HG02938 (cell line): ENCODE results near the gene MESD.

Experiments
- ATAC-seq: cut with Tn5 transposase; IDR thresholded peaks from one replicate; pipeline ENCODE4 v1.9.1; 2021; ENCODE audit warnings: mild to moderate bottlenecking, moderate library complexity; ENCODE audit not compliant: unreplicated experiment

The MESD gene

GRCh38 chr15:80940851-80941250 is 48.8 kb downstream of the MESD start:
- no peak for ATAC-seq

- no peak for ATAC-seq
Measured at GRCh38 chr15:80940331-80940730, 49.3 kb downstream of the MESD start.

- no peak for ATAC-seq
Measured at GRCh38 chr15:80939216-80939615, 50.4 kb downstream of the MESD start.

- no peak for ATAC-seq
Measured at GRCh38 chr15:80937718-80938117, 51.9 kb downstream of the MESD start.

- ATAC-seq = no peak
Measured at GRCh38 chr15:80936288-80937078, 53.1 kb downstream of the MESD start.

GRCh38 chr15:80934761-80935221 is 54.8 kb downstream of the MESD start:
- no peak for ATAC-seq

- ATAC-seq = no peak
Measured at GRCh38 chr15:80932989-80933388, 56.6 kb downstream of the MESD start.

GRCh38 chr15:80932513-80932815 is 57.2 kb downstream of the MESD start:
- no peak for ATAC-seq

- no peak for ATAC-seq
Measured at GRCh38 chr15:80931721-80932512, 57.7 kb downstream of the MESD start.

- no peak for ATAC-seq
Measured at GRCh38 chr15:80931191-80931590, 58.4 kb downstream of the MESD start.

- ATAC-seq = no peak
Measured at GRCh38 chr15:80929689-80930088, 59.9 kb downstream of the MESD start.

GRCh38 chr15:80929225-80929624 is 60.4 kb downstream of the MESD start:
- no peak for ATAC-seq

- ATAC-seq = no peak
Measured at GRCh38 chr15:80926126-80926525, 63.5 kb downstream of the MESD start.

GRCh38 chr15:80925597-80926059 is 64.0 kb downstream of the MESD start:
- no peak for ATAC-seq

- no peak for ATAC-seq
Measured at GRCh38 chr15:80924278-80924677, 65.3 kb downstream of the MESD start.

- no peak for ATAC-seq
Measured at GRCh38 chr15:80923668-80924067, 66.0 kb downstream of the MESD start.

- no peak for ATAC-seq
Measured at GRCh38 chr15:80921736-80922410, 67.7 kb downstream of the MESD start.

- no peak for ATAC-seq
Measured at GRCh38 chr15:80920271-80920699, 69.3 kb downstream of the MESD start.

GRCh38 chr15:80918196-80918783 is 71.3 kb downstream of the MESD start:
- no peak for ATAC-seq

- ATAC-seq = no peak
Measured at GRCh38 chr15:80916056-80916455, 73.6 kb downstream of the MESD start.

GRCh38 chr15:80915472-80915871 is 74.1 kb downstream of the MESD start:
- ATAC-seq = no peak
